CD4-positive, alpha-beta T cell (primary cell): ENCODE measurements around the gene NCAM2. TPM values are rescaled to one million over a fixed set of nuclear protein-coding genes. Genes with fewer than 3 reads are reported as not detected.

Experiments used
- ATAC-seq: fragments of 200-7000 bp; cut with Tn5 transposase; one replicate; pipeline ENCODE4 v1.10.0; 2022; ENCODE audit warnings: mild to moderate bottlenecking; ENCODE audit not compliant: poor library complexity
- CTCF ChIA-PET: fragments of 350-600 bp; sonication (Branson Sonifier 250); formaldehyde crosslinking; loops from one replicate; lab custom pipeline; 2021; ENCODE audit warnings: antibody characterized with exemption, inconsistent platforms; lab: Charles Lee
- POLR2A ChIA-PET: fragments of 350-600 bp; sonication (Branson Sonifier 250); formaldehyde crosslinking; loops from one replicate; lab custom pipeline; 2021; ENCODE audit warnings: antibody characterized with exemption, inconsistent platforms; lab: Charles Lee
- DNase-seq, 14 experiments: peaks; one replicate each; pipeline ENCODE4 v3.0.0-alpha.2; 2013 to 2020; ENCODE audit warnings: mixed read lengths in 2 of 14
- H3K27ac ChIP-seq, 2 donors: one replicate each; pipeline versions ENCODE4 v1.5.1 to v1.7.0; 2013; ENCODE audit warnings: low read length in 2 of 2, low read depth in 1 of 2, mild to moderate bottlenecking in 1 of 2
- H3K27me3 ChIP-seq, 2 experiments: 1 replicate in 1 of 2; 2 replicates in 1 of 2; pipeline versions ENCODE4 v1.6.1 to v1.7.0; 2013; ENCODE audit warnings: low read length in 2 of 2, control low read depth in 1 of 2, mild to moderate bottlenecking in 1 of 2, moderate library complexity in 1 of 2; ENCODE audit not compliant: insufficient read depth in 2 of 2, control insufficient read depth in 1 of 2
- H3K36me3 ChIP-seq: one replicate; pipeline ENCODE4 v1.6.1; 2013; ENCODE audit warnings: low read length, control low read depth; ENCODE audit not compliant: insufficient read depth
- H3K4me1 ChIP-seq: one replicate; pipeline ENCODE4 v1.6.1; 2013; ENCODE audit warnings: low read length, control low read depth; ENCODE audit not compliant: insufficient read depth
- H3K4me3 ChIP-seq: one replicate; pipeline ENCODE4 v1.5.1; 2013; ENCODE audit warnings: mild to moderate bottlenecking, low read length, moderate library complexity
- H3K9me3 ChIP-seq, 2 experiments: 1 replicate in 1 of 2; 2 replicates in 1 of 2; pipeline versions ENCODE4 v1.6.1 to v1.7.0; 2013; ENCODE audit warnings: low read length in 2 of 2, mild to moderate bottlenecking in 2 of 2, control low read depth in 1 of 2, moderate library complexity in 1 of 2; ENCODE audit not compliant: control insufficient read depth in 1 of 2, insufficient read depth in 1 of 2
- H3K27ac Mint-ChIP-seq: one replicate; pipeline ENCODE4 v1.8.0; 2020; ENCODE audit warnings: mixed read lengths
- H3K27me3 Mint-ChIP-seq: one replicate; pipeline ENCODE4 v1.8.0; 2021; ENCODE audit warnings: mixed read lengths
- H3K36me3 Mint-ChIP-seq: one replicate; pipeline ENCODE4 v1.8.0; 2021; ENCODE audit warnings: low read depth, mixed read lengths
- H3K4me1 Mint-ChIP-seq: one replicate; pipeline ENCODE4 v1.8.0; 2021; ENCODE audit warnings: low read depth, mixed read lengths
- H3K4me3 Mint-ChIP-seq: one replicate; pipeline ENCODE4 v1.8.0; 2020; ENCODE audit warnings: mild to moderate bottlenecking, mixed read lengths
- H3K9me3 Mint-ChIP-seq: one replicate; pipeline ENCODE4 v1.8.0; 2020; ENCODE audit warnings: mixed read lengths
- CTCF ChIP-seq: fragments of 200-600 bp; IDR thresholded peaks from one replicate; pipeline ENCODE4 v1.8.0; 2022; ENCODE audit warnings: antibody characterized with exemption, mild to moderate bottlenecking
- intact Hi-C, 2 experiments: fragments of 100-400 bp; cut with DNase I in 1 of 2; cut with micrococcal nuclease in 1 of 2; formaldehyde crosslinking; loops; one replicate each; pipeline versions ENCODE4 v1.15.1 to v1.9.0; 2023 to 2025; cut with DNase I, micrococcal nuclease
- total RNA-seq, 174 experiments: library from RNA in 2 of 174; stranded (reverse) in 2 of 174; gene quantifications; one replicate each; pipeline ENCODE4 v1.2.3 and lab custom pipeline; 2021 to 2026

The NCAM2 gene
- total RNA-seq, 2 experiments from 2014 or later: not detected

GRCh38 chr21:21412096-21412495 lies 413.9 kb downstream of the NCAM2 start:
- H3K4me3 Mint-ChIP-seq: no peak overlapping the region
- Histone ChIP-seq H3K9me3 (peaks cover 4 to 15% of the 10 kb centered on the region in 2 experiments), H3K27ac (no peak overlapping the region), H3K4me3 (no peak overlapping the region), H3K27me3 (no peaks in the 10 kb centered on the region), H3K36me3 (no peaks in the 10 kb centered on the region), H3K4me1 (no peaks in the 10 kb centered on the region)
- H3K4me1 Mint-ChIP-seq: no peaks in the 10 kb centered on the region
- intact Hi-C loops: no loop called here
- ATAC-seq: no peak
- H3K9me3 Mint-ChIP-seq: peaks cover 6% of the 10 kb centered on the region
- no peaks in the 10 kb centered on the region for H3K27me3 Mint-ChIP-seq
- POLR2A ChIA-PET: no interaction called here
- no peak overlapping the region for H3K27ac Mint-ChIP-seq
- no peak for TF ChIP-seq CTCF
- DNase-seq: no peak
- no peaks in the 10 kb centered on the region for H3K36me3 Mint-ChIP-seq
- CTCF ChIA-PET: no interaction called here

- H3K27ac ChIP-seq: no peak overlapping the region
- intact Hi-C loops: no loop called here
- ChIA-PET CTCF (no interaction called here), POLR2A (no interaction called here)
- no peaks in the 10 kb centered on the region for H3K27me3 ChIP-seq
- H3K9me3 ChIP-seq: peaks cover 4 to 9% of the 10 kb centered on the region in 2 experiments
- H3K4me3 Mint-ChIP-seq: no peak overlapping the region
- no peak for TF ChIP-seq CTCF
- no peak overlapping the region for H3K27ac Mint-ChIP-seq
- H3K36me3 Mint-ChIP-seq: no peaks in the 10 kb centered on the region
- H3K9me3 Mint-ChIP-seq: peaks cover 13% of the 10 kb centered on the region
- H3K4me1 ChIP-seq: no peaks in the 10 kb centered on the region
- no peaks in the 10 kb centered on the region for H3K4me1 Mint-ChIP-seq
- DNase-seq (no peak), ATAC-seq (no peak)
- H3K36me3 ChIP-seq: no peaks in the 10 kb centered on the region
- no peak overlapping the region for H3K4me3 ChIP-seq
- no peaks in the 10 kb centered on the region for H3K27me3 Mint-ChIP-seq
Observed at GRCh38 chr21:21415741-21416140, 417.5 kb downstream of the NCAM2 start.

- ATAC-seq (no peak), DNase-seq (no peak)
- Histone ChIP-seq H3K36me3 (no peaks in the 10 kb centered on the region), H3K4me1 (no peaks in the 10 kb centered on the region), H3K9me3 (peaks cover 0 to 9% of the 10 kb centered on the region in 2 experiments), H3K27me3 (no peaks in the 10 kb centered on the region), H3K4me3 (no peak overlapping the region), H3K27ac (no peak overlapping the region)
- POLR2A ChIA-PET: no interaction called here
- TF ChIP-seq CTCF: no peak
- peaks cover 5% of the 10 kb centered on the region for H3K9me3 Mint-ChIP-seq
- intact Hi-C loops: no loop called here
- no peak overlapping the region for H3K27ac Mint-ChIP-seq
- CTCF ChIA-PET: no interaction called here
- H3K36me3 Mint-ChIP-seq: no peaks in the 10 kb centered on the region
- no peak overlapping the region for H3K4me3 Mint-ChIP-seq
- H3K4me1 Mint-ChIP-seq: no peaks in the 10 kb centered on the region
- H3K27me3 Mint-ChIP-seq: no peaks in the 10 kb centered on the region
Observed at GRCh38 chr21:21434944-21435343, 436.7 kb downstream of the NCAM2 start.
